ENCODE data around the gene LPO.
A peak's percentile ranks its signal among the peaks of the same experiment; 100 is the strongest.

The LPO gene

GRCh38 chr17:58246104-58246740 is 7.8 kb downstream of the LPO start:
- H3K4me3 ChIP-seq (ENCODE audit: low read depth, low read length) = no peak overlapping the region
- no peak for DNase-seq (ENCODE audit: low read depth)
- TF ChIP-seq CTCF (IDR thresholded peaks at IDR 0.05; ENCODE audit: insufficient read depth, low read depth, low read length, missing control alignments) = no peak

- TF ChIP-seq CTCF (IDR thresholded peaks at IDR 0.05; ENCODE audit: insufficient read depth, low read depth, low read length, missing control alignments) = no peak
- no peak for DNase-seq (ENCODE audit: low read depth)
- H3K4me3 ChIP-seq (ENCODE audit: low read depth, low read length) = no peak overlapping the region
Measured at GRCh38 chr17:58246781-58247180, 8.4 kb downstream of the LPO start.

GRCh38 chr17:58247511-58248363 is 9.4 kb downstream of the LPO start:
- H3K4me3 ChIP-seq (ENCODE audit: low read depth, low read length) = no peak overlapping the region
- TF ChIP-seq CTCF (IDR thresholded peaks at IDR 0.05; ENCODE audit: insufficient read depth, low read depth, low read length, missing control alignments) = no peak
- peak; percentile 10 for DNase-seq (ENCODE audit: low read depth)

- H3K4me3 ChIP-seq (ENCODE audit: low read depth, low read length) = no peak overlapping the region
Measured at GRCh38 chr17:58248955-58249269, 10.5 kb downstream of the LPO start.

GRCh38 chr17:58249270-58250133 is 11.1 kb downstream of the LPO start:
- peak; percentile 66 for DNase-seq (ENCODE audit: low read depth)
- peak overlapping the region; percentile 53 for H3K4me3 ChIP-seq (ENCODE audit: low read depth, low read length)
- peak; percentile 93 for TF ChIP-seq CTCF (IDR thresholded peaks at IDR 0.05; ENCODE audit: insufficient read depth, low read depth, low read length, missing control alignments)

More at GRCh38 chr17:58248955-58249269, 10.5 kb downstream of the LPO start:
- no peak for DNase-seq (ENCODE audit: low read depth)
- TF ChIP-seq CTCF (IDR thresholded peaks at IDR 0.05; ENCODE audit: insufficient read depth, low read depth, low read length, missing control alignments) = no peak

GRCh38 chr17:58250344-58251011 is 12.1 kb downstream of the LPO start:
- no peak for TF ChIP-seq CTCF (IDR thresholded peaks at IDR 0.05; ENCODE audit: insufficient read depth, low read depth, low read length, missing control alignments)
- no peak for DNase-seq (ENCODE audit: low read depth)
- H3K4me3 ChIP-seq (ENCODE audit: low read depth, low read length) = no peak overlapping the region

Measured in GM12865 (cell line).